Hepatocyte (in vitro differentiated cells): ENCODE data around the gene NME7.

Experiments used
- EZH2 ChIP-seq: fragments of 200-600 bp; sonication (generic); IDR thresholded peaks from 2 replicates; pipeline ENCODE4 v1.6.1; 2016; ENCODE audit warnings: antibody characterized with exemption, mild to moderate bottlenecking, borderline replicate concordance
- TF ChIP-seq, protein P1 (sequence below): fragments of 200-600 bp; sonication (generic); IDR thresholded peaks from 2 replicates; pipeline ENCODE4 v1.5.1; 2016; ENCODE audit warnings: antibody characterized with exemption, mild to moderate bottlenecking; ENCODE audit not compliant: poor library complexity

DNA sequence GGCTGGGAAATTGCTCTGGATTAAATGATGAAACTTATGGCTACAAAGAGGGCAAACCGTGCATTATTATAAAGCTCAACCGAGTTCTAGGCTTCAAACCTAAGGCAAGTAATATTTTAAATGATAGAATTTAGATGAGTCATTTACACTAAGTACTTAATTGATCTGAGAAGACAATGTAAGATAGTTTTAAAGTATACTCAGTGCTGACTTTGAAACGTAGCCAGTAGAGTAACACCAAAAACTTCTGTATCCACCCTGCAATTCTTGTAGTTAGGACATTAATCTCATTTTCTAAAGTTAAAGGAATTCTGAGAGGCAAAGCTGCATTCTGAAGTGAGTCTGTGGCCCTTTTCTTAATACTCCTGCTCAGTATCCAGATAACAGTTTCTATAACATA, 240.3 kb downstream of the NME7 start:
- TF ChIP-seq, protein P1, sequence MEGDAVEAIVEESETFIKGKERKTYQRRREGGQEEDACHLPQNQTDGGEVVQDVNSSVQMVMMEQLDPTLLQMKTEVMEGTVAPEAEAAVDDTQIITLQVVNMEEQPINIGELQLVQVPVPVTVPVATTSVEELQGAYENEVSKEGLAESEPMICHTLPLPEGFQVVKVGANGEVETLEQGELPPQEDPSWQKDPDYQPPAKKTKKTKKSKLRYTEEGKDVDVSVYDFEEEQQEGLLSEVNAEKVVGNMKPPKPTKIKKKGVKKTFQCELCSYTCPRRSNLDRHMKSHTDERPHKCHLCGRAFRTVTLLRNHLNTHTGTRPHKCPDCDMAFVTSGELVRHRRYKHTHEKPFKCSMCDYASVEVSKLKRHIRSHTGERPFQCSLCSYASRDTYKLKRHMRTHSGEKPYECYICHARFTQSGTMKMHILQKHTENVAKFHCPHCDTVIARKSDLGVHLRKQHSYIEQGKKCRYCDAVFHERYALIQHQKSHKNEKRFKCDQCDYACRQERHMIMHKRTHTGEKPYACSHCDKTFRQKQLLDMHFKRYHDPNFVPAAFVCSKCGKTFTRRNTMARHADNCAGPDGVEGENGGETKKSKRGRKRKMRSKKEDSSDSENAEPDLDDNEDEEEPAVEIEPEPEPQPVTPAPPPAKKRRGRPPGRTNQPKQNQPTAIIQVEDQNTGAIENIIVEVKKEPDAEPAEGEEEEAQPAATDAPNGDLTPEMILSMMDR: no peak
- no peak for TF ChIP-seq EZH2
